ENCODE data around the gene DLL4.

Gene DLL4

GRCh38 chr15:40925495-40925862 is 3.7 kb upstream of the DLL4 start:
- TF ChIP-seq, protein P1, sequence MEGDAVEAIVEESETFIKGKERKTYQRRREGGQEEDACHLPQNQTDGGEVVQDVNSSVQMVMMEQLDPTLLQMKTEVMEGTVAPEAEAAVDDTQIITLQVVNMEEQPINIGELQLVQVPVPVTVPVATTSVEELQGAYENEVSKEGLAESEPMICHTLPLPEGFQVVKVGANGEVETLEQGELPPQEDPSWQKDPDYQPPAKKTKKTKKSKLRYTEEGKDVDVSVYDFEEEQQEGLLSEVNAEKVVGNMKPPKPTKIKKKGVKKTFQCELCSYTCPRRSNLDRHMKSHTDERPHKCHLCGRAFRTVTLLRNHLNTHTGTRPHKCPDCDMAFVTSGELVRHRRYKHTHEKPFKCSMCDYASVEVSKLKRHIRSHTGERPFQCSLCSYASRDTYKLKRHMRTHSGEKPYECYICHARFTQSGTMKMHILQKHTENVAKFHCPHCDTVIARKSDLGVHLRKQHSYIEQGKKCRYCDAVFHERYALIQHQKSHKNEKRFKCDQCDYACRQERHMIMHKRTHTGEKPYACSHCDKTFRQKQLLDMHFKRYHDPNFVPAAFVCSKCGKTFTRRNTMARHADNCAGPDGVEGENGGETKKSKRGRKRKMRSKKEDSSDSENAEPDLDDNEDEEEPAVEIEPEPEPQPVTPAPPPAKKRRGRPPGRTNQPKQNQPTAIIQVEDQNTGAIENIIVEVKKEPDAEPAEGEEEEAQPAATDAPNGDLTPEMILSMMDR (IDR thresholded peaks at IDR 0.05): no peak

GRCh38 chr15:40925863-40926658 is 3.1 kb upstream of the DLL4 start:
- TF ChIP-seq, protein P1 (IDR thresholded peaks at IDR 0.05): no peak

GRCh38 chr15:40926659-40927494 is 2.3 kb upstream of the DLL4 start:
- TF ChIP-seq, protein P1 (IDR thresholded peaks at IDR 0.05): no peak

DNA sequence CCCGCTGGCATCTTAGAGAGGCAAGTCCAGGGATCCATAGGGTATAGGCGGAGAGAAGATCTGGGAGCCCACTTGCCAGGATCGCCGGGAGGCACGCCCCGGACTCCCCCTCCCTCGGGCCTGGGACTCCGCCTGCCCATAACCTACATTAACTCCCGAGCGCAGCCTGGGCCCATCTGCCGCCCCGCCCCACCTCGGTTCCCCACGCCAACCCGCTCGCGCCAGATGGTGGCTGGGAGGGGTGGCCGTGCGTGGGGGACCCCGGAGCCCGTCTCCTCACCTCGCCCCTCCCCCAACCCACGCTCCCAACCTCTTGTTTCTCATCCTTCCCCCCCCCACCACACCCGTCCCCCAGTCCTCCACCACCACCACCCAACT is 1.7 kb upstream of the DLL4 start:
- TF ChIP-seq, protein P1 (IDR thresholded peaks at IDR 0.05): no peak

GRCh38 chr15:40927873-40928806 is 1.0 kb upstream of the DLL4 start:
- TF ChIP-seq, protein P1 (IDR thresholded peaks at IDR 0.05): no peak

GRCh38 chr15:40929660-40930429 is 705 bp downstream of the DLL4 start:
- TF ChIP-seq, protein P1 (IDR thresholded peaks at IDR 0.05): no peak

Measured in LNCAP (cell line).